ENCODE data around the gene SLC9A4.

SLC9A4 gene

DNA sequence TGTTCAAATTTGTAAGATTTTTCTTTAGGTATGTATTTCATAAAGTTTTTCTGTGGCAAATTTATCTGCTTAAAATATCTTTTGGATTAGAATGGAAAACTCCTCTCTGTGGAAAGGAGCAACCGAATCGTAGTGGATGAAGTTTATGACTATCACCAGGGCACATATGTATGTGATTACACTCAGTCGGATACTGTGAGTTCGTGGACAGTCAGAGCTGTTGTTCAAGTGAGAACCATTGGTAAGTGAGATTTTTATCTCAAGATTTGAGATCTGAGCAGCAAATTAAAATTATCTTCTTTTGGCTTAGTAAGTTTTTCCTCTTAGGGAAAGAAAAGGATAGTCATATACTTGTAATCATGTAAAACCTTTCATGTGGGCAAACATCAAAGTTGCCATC, 35.9 kb upstream of the SLC9A4 start:
- Histone ChIP-seq H3K36me3 (ENCODE audit: control insufficient read depth, insufficient read depth, low read length) (no peaks in the 10 kb centered on the region), H3K4me3 (ENCODE audit: low read depth, low read length) (no peak overlapping the region), H3K9ac (ENCODE audit: low read depth, low read length) (no peak overlapping the region), H3K9me3 (ENCODE audit: control insufficient read depth, insufficient read depth, low read length) (no peaks in the 10 kb centered on the region), H3K27ac (ENCODE audit: low read depth, low read length) (no peak overlapping the region), H3K4me1 (ENCODE audit: control insufficient read depth, insufficient read depth, low read length) (no peaks in the 10 kb centered on the region), H3K27me3 (ENCODE audit: control insufficient read depth, insufficient read depth, low read length) (no peaks in the 10 kb centered on the region)

DNA sequence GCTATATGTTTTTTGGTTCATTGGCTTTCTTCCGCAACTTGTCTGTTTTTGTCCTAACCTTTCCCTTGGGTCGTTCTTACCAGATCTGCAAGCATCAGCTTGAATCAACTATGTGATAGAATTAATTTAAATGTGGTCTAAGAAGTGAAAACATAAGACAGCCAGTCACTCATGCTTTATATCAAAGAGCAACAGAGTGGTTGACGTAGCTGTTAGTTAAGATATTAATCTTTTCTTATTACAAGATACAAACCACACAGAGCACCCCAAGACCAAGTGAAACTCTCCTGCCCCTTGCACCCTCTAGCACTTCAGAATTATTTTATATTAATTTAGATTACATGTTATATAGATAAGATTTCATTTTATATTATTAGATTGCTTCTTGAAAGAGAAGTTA, 34.9 kb upstream of the SLC9A4 start:
- Histone ChIP-seq H3K27me3 (ENCODE audit: control insufficient read depth, insufficient read depth, low read length) (no peaks in the 10 kb centered on the region), H3K9ac (ENCODE audit: low read depth, low read length) (no peak overlapping the region), H3K4me3 (ENCODE audit: low read depth, low read length) (no peak overlapping the region), H3K27ac (ENCODE audit: low read depth, low read length) (no peak overlapping the region), H3K36me3 (ENCODE audit: control insufficient read depth, insufficient read depth, low read length) (no peaks in the 10 kb centered on the region), H3K9me3 (ENCODE audit: control insufficient read depth, insufficient read depth, low read length) (no peaks in the 10 kb centered on the region), H3K4me1 (ENCODE audit: control insufficient read depth, insufficient read depth, low read length) (0 out of 2 replicates have a peak, but pooled peaks cover 2% of the 10 kb centered on the region)

DNA sequence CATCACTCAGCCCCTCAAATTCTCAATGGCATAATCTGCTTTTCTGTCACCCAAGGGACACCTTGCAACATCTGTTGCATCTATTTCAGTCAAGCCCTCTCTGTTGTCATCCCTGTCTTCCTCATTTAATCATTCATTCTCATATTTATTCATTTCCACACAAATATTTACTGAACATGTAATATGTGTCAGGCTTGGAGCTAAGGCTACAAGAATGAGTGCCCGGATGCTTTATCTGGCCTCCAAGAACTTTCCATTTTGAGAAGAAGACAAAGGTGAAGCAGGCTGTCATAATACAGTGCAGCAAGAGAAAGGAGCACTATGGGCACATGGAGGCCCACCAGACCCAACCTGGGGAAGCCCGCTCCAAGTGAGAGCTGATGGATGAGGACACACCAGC, 34.4 kb upstream of the SLC9A4 start:
- Histone ChIP-seq H3K27ac (ENCODE audit: low read depth, low read length) (no peak overlapping the region), H3K4me3 (ENCODE audit: low read depth, low read length) (no peak overlapping the region), H3K36me3 (ENCODE audit: control insufficient read depth, insufficient read depth, low read length) (no peaks in the 10 kb centered on the region), H3K27me3 (ENCODE audit: control insufficient read depth, insufficient read depth, low read length) (no peaks in the 10 kb centered on the region), H3K4me1 (ENCODE audit: control insufficient read depth, insufficient read depth, low read length) (0 out of 2 replicates have a peak, but pooled peaks cover 3% of the 10 kb centered on the region), H3K9ac (ENCODE audit: low read depth, low read length) (no peak overlapping the region), H3K9me3 (ENCODE audit: control insufficient read depth, insufficient read depth, low read length) (no peaks in the 10 kb centered on the region)

DNA sequence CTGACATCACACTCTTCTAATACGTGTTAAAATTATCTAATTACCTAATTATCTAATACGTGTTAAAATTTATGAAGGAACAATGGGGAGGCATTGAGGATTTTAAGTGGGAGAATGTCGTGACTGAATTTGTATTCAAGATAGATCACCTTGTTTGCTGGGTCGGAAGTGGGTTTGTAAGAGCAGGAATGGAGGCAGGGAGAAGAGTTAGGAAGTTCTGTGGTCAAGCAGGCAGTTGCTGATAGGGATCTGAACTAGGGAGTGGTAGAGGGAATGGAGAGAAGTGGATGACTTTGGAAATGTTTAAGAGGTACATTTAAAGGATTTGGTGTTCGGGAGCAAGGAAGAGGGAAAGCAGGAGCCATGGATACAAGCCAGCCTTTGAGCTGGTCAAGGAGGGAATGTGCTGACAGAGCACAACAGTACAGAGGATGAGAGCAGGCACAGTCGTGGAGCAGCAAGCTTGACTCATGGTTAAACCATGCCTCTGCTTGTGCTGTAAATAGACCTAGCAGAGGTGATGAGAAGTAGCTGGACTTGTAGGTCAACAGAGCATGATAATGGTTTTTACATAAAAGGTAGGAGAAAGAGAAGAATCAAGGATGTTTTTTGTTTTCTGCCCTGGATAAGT, 33.8 kb upstream of the SLC9A4 start:
- Histone ChIP-seq H3K4me3 (ENCODE audit: low read depth, low read length) (no peak overlapping the region), H3K4me1 (ENCODE audit: control insufficient read depth, insufficient read depth, low read length) (0 out of 2 replicates have a peak, but pooled peaks cover 3% of the 10 kb centered on the region), H3K9me3 (ENCODE audit: control insufficient read depth, insufficient read depth, low read length) (no peaks in the 10 kb centered on the region), H3K9ac (ENCODE audit: low read depth, low read length) (no peak overlapping the region), H3K27me3 (ENCODE audit: control insufficient read depth, insufficient read depth, low read length) (no peaks in the 10 kb centered on the region), H3K36me3 (ENCODE audit: control insufficient read depth, insufficient read depth, low read length) (no peaks in the 10 kb centered on the region), H3K27ac (ENCODE audit: low read depth, low read length) (no peak overlapping the region)

DNA sequence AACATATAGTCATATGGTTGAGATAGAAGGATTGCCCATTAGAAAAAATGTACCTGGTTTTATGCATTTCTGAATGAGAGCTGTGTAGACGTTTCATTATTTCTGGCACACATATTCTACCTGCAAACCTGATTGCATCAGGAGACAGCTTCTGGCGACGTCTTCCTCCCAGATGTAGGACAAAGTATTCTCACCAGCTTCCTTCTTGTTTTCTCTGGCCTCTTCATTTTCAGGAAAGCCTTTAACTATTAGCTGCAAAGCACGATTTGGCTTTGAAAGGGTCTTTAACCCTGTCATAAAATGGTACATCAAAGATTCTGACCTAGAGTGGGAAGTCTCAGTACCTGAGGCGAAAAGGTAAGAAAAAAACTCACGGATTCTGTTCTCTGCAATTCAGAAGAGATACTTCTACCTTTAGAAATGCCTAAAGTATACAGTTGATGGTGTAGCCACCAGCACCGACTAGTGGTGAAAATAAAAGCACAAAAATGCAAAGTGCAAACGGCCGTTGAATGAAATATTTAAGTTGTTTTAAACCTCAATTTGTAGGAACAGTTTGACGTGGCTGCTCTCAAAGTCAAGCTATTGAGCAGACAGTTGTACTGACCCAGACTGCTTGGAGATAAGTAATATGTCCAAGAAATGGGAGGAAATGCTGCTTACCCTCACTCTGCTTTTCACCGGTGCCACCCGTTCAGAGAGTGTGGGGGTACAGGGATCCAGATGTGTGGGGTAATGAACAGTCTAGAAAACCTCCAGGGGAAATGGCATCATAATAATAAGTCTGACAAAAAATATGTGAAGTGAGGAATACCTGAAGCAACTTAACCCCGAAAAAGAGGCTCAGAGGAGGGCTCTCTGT, 29.8 kb upstream of the SLC9A4 start:
- Histone ChIP-seq H3K9me3 (ENCODE audit: control insufficient read depth, insufficient read depth, low read length) (no peaks in the 10 kb centered on the region), H3K27me3 (ENCODE audit: control insufficient read depth, insufficient read depth, low read length) (no peaks in the 10 kb centered on the region), H3K4me3 (ENCODE audit: low read depth, low read length) (no peak overlapping the region), H3K27ac (ENCODE audit: low read depth, low read length) (no peak overlapping the region), H3K4me1 (ENCODE audit: control insufficient read depth, insufficient read depth, low read length) (0 out of 2 replicates have a peak, but pooled peaks cover 3% of the 10 kb centered on the region), H3K9ac (ENCODE audit: low read depth, low read length) (no peak overlapping the region), H3K36me3 (ENCODE audit: control insufficient read depth, insufficient read depth, low read length) (no peaks in the 10 kb centered on the region)

DNA sequence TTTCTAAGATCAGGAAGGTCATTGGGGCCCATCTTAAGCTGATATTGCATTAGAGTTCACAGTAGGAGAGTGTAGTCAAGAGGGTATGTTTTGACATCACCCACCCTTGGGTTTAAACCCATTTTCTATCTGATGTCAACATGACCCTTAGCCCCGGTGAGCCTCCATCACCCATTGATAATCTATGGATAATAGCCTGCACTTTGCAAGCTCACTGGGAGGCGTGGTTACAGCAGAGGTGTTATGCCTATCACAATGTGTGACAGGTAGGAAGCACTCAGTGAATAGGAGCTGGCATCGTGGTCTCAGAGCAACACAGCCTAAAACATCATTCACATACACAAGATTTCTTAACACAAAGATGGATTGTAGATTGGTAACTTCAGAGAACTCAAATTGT, 28.8 kb upstream of the SLC9A4 start:
- H3K9me3 ChIP-seq (ENCODE audit: control insufficient read depth, insufficient read depth, low read length) = no peaks in the 10 kb centered on the region
- no peak overlapping the region for H3K9ac ChIP-seq (ENCODE audit: low read depth, low read length)
- H3K27ac ChIP-seq (ENCODE audit: low read depth, low read length) = no peak overlapping the region
- H3K4me1 ChIP-seq (ENCODE audit: control insufficient read depth, insufficient read depth, low read length) = 0 out of 2 replicates have a peak, but pooled peaks cover 3% of the 10 kb centered on the region
- no peak overlapping the region for H3K4me3 ChIP-seq (ENCODE audit: low read depth, low read length)
- H3K27me3 ChIP-seq (ENCODE audit: control insufficient read depth, insufficient read depth, low read length) = no peaks in the 10 kb centered on the region
- H3K36me3 ChIP-seq (ENCODE audit: control insufficient read depth, insufficient read depth, low read length) = no peaks in the 10 kb centered on the region

DNA sequence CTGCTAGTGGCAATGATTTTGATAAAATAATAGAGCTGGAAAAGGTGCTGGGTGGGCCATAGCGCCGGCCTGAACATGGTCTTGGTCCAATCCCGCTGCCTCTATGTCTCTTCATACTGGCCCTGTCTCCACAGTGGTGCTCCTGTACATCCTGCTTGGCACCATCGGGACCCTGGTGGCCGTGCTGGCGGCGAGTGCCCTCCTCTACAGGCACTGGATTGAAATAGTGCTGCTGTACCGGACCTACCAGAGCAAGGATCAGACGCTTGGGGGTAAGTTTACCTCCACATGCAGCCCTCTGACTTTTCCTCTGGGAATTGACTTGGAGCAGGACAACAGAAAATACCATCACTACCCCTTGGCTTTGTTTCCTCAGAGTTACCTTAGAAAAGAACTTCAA, 26.1 kb upstream of the SLC9A4 start:
- Histone ChIP-seq H3K36me3 (ENCODE audit: control insufficient read depth, insufficient read depth, low read length) (no peaks in the 10 kb centered on the region), H3K27ac (ENCODE audit: low read depth, low read length) (no peak overlapping the region), H3K4me3 (ENCODE audit: low read depth, low read length) (no peak overlapping the region), H3K27me3 (ENCODE audit: control insufficient read depth, insufficient read depth, low read length) (no peaks in the 10 kb centered on the region), H3K9me3 (ENCODE audit: control insufficient read depth, insufficient read depth, low read length) (no peaks in the 10 kb centered on the region), H3K4me1 (ENCODE audit: control insufficient read depth, insufficient read depth, low read length) (0 out of 2 replicates have a peak, but pooled peaks cover 3% of the 10 kb centered on the region), H3K9ac (ENCODE audit: low read depth, low read length) (no peak overlapping the region)

DNA sequence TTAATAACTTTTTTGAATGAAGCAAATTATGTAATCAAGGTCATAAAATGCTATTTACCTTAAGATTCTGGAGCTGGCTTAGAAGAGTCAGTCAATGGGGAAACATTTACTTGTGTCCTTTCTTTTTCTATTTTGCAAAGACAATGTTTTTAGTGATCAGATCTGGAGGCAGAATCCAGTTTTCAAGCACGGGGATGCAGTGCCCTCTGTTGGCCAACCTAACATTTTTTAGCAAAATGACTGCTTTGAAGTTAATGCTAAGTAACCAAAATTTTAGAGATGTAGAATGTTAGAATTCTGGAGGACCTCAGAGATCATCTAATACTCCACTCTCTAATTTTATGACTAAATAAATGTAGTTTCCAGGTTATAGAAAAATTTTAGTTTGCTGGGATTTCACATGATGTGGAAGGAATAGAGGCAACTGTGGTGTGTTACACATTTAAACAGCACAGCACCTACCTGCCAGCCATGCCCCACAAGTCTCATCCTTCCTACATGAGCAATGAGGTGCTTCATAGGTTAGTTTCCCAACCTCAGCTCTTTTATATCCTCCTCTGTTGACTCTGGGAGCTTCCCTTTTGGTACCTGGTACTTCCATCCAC, 23.6 kb upstream of the SLC9A4 start:
- no peaks in the 10 kb centered on the region for H3K36me3 ChIP-seq (ENCODE audit: control insufficient read depth, insufficient read depth, low read length)
- H3K27ac ChIP-seq (ENCODE audit: low read depth, low read length) = no peak overlapping the region
- H3K4me3 ChIP-seq (ENCODE audit: low read depth, low read length) = no peak overlapping the region
- H3K27me3 ChIP-seq (ENCODE audit: control insufficient read depth, insufficient read depth, low read length) = no peaks in the 10 kb centered on the region
- no peak overlapping the region for H3K9ac ChIP-seq (ENCODE audit: low read depth, low read length)
- no peaks in the 10 kb centered on the region for H3K9me3 ChIP-seq (ENCODE audit: control insufficient read depth, insufficient read depth, low read length)
- H3K4me1 ChIP-seq (ENCODE audit: control insufficient read depth, insufficient read depth, low read length) = no peaks in the 10 kb centered on the region

DNA sequence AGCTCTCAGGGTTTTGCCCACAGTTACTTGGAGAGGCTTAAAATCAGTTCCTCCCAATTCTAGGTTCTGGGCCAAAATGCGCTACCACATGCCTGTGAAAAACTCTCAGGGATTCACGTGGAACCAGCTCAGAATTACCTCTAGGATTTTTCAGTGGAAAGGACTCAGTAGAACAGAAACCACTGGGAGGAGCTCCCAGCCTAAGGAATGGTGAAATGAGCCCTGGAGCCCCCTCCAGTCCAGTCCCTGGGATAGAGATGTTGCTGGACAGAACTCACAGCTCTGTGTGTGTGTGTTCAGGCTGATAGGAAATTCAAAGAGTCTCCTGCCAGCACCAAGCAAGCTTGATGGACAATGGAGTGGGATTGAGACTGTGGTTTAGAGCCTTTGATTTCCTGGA, 21.1 kb upstream of the SLC9A4 start:
- H3K27ac ChIP-seq (ENCODE audit: low read depth, low read length) = no peak overlapping the region

DNA sequence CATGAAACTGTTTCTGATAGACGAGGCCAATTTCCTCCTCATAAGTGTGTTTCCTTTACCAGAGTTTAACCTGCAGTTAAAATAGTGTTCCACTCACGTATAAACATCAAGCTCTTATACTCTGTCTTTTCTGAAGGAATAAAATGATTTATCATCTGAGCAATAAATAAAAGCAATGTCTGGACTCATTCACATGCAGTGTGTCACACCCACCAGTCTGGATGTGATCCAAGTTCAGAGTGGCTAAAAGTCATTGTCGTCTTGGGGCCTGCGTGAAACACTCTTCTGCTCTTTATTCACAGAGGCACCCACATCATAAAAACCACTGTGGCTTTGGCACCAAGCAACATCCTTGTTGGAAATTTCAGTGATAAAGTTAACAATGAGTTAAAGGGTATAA, 19.5 kb upstream of the SLC9A4 start:
- Histone ChIP-seq H3K9me3 (ENCODE audit: control insufficient read depth, insufficient read depth, low read length) (no peaks in the 10 kb centered on the region), H3K27ac (ENCODE audit: low read depth, low read length) (no peak overlapping the region)

More for the DNA sequence above, 21.1 kb upstream of the SLC9A4 start:
- no peaks in the 10 kb centered on the region for H3K36me3 ChIP-seq (ENCODE audit: control insufficient read depth, insufficient read depth, low read length)
- no peak overlapping the region for H3K4me3 ChIP-seq (ENCODE audit: low read depth, low read length)
- H3K9ac ChIP-seq (ENCODE audit: low read depth, low read length) = no peak overlapping the region
- no peaks in the 10 kb centered on the region for H3K27me3 ChIP-seq (ENCODE audit: control insufficient read depth, insufficient read depth, low read length)
- H3K9me3 ChIP-seq (ENCODE audit: control insufficient read depth, insufficient read depth, low read length) = no peaks in the 10 kb centered on the region
- H3K4me1 ChIP-seq (ENCODE audit: control insufficient read depth, insufficient read depth, low read length) = no peaks in the 10 kb centered on the region

More for the DNA sequence above, 19.5 kb upstream of the SLC9A4 start:
- Histone ChIP-seq H3K4me3 (ENCODE audit: low read depth, low read length) (no peak overlapping the region), H3K4me1 (ENCODE audit: control insufficient read depth, insufficient read depth, low read length) (no peaks in the 10 kb centered on the region), H3K27me3 (ENCODE audit: control insufficient read depth, insufficient read depth, low read length) (no peaks in the 10 kb centered on the region), H3K9ac (ENCODE audit: low read depth, low read length) (no peak overlapping the region), H3K36me3 (ENCODE audit: control insufficient read depth, insufficient read depth, low read length) (no peaks in the 10 kb centered on the region)

All from HUES48 (cell line).